ENCODE data around the gene APRT. TPM values are rescaled to one million over a fixed set of nuclear protein-coding genes. Genes with fewer than 3 reads are reported as not detected.
"Not testable (repeated sequence)": the region's sequence is repeated elsewhere in the genome, so short reads cannot be mapped to it uniquely, and the experiment has no call there.

Gene APRT
- total RNA-seq, 2 experiments from 2014 or later, result 153 to 154 TPM

DNA sequence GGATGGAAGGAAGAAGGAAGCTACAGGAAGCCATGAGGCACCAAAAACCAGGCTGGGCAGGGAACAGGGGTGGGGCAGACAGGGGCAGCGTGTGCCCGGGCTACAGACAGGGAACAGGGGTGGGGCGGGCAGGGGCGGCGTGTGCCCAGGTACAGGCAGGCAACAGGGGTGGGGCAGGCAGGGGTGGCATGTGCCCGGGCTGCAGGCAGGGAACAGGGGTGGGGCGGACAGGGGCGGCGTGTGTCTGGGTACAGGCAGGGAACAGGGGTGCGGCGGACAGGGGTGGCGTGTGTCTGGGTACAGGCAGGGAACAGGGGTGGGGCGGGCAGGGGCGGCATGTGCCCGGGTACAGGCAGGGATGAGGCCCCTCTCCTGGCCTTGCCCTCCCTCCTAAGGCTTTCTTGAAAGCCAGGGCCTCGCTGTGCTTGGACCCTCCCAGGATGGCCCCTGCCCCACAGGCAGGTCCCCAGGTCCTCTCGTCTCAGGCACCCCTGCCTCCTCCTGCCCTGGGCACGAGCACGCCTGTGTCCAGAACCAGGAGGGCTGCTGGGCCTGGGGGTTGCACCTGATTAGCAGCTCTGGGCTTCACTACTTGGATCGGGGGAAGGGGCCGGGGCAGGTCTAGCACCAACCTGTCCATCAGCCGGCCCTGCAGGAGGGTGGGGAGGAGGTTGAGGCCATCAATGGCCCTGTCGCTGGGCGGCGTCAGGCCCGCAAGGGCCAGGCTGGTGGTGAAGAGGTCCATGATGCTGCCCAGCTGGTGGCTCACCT is 14.5 kb upstream of the APRT start:
- CTCF ChIA-PET, result no interaction called here
- TF ChIP-seq, protein P1, sequence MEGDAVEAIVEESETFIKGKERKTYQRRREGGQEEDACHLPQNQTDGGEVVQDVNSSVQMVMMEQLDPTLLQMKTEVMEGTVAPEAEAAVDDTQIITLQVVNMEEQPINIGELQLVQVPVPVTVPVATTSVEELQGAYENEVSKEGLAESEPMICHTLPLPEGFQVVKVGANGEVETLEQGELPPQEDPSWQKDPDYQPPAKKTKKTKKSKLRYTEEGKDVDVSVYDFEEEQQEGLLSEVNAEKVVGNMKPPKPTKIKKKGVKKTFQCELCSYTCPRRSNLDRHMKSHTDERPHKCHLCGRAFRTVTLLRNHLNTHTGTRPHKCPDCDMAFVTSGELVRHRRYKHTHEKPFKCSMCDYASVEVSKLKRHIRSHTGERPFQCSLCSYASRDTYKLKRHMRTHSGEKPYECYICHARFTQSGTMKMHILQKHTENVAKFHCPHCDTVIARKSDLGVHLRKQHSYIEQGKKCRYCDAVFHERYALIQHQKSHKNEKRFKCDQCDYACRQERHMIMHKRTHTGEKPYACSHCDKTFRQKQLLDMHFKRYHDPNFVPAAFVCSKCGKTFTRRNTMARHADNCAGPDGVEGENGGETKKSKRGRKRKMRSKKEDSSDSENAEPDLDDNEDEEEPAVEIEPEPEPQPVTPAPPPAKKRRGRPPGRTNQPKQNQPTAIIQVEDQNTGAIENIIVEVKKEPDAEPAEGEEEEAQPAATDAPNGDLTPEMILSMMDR (IDR thresholded peaks at IDR 0.05), result no peak
- no peak overlapping the region for H3K4me3 Mint-ChIP-seq
- no peak overlapping the region for H3K4me3 ChIP-seq (ENCODE audit: low read length)
- H3K9me3 ChIP-seq (ENCODE audit: control insufficient read depth in 1 of 2, insufficient read depth in 1 of 2, low read length in 2 of 2), result no peaks in the 10 kb centered on the region
- H3K27ac Mint-ChIP-seq, result no peak overlapping the region
- H3K36me3 ChIP-seq (ENCODE audit: insufficient read depth, low read length), result peaks cover 23% of the 10 kb centered on the region
- H3K9me3 Mint-ChIP-seq, result no peaks in the 10 kb centered on the region
- H3K4me1 ChIP-seq (ENCODE audit: insufficient read depth, low read length), result no peaks in the 10 kb centered on the region
- H3K4me1 Mint-ChIP-seq (ENCODE audit: low read depth), result no peaks in the 10 kb centered on the region
- H3K27me3 ChIP-seq (ENCODE audit: control insufficient read depth in 1 of 2, insufficient read depth in 2 of 2, low read length in 2 of 2), result no peaks in the 10 kb centered on the region
- H3K27ac ChIP-seq (ENCODE audit: low read depth in 1 of 2, low read length in 2 of 2), result no peak overlapping the region
- POLR2A ChIA-PET, result no interaction called here
- intact Hi-C loops (cut with DNase I, micrococcal nuclease), result no loop called here
- H3K36me3 Mint-ChIP-seq (ENCODE audit: low read depth), result peaks cover 6% of the 10 kb centered on the region
- H3K27me3 Mint-ChIP-seq, result no peaks in the 10 kb centered on the region
- ATAC-seq (ENCODE audit: poor library complexity) (no peak), DNase-seq (no peak)

DNA sequence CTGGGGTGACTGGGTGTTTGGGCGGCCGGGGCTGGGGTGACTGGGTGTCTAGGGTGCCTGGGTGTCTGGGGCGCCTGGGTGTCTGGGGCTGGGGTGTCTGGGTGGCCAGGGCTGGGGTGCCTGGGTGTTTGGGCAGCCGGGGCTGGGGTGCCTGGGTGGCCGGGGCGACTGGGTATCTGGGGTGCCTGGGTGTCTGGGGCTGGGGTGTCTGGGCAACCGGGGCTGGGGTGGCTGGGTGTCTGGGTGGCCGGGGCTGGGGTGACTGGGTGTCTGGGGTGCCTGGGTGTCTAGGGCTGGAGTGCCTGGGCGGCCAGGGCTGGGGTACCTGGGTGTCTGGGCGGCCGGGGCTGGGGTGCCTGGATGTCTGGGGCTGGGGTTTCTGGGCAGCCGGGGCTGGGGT is 13.4 kb upstream of the APRT start:
- intact Hi-C loops (cut with DNase I, micrococcal nuclease), result no loop called here
- TF ChIP-seq, protein P1 (IDR thresholded peaks at IDR 0.05), result no peak

DNA sequence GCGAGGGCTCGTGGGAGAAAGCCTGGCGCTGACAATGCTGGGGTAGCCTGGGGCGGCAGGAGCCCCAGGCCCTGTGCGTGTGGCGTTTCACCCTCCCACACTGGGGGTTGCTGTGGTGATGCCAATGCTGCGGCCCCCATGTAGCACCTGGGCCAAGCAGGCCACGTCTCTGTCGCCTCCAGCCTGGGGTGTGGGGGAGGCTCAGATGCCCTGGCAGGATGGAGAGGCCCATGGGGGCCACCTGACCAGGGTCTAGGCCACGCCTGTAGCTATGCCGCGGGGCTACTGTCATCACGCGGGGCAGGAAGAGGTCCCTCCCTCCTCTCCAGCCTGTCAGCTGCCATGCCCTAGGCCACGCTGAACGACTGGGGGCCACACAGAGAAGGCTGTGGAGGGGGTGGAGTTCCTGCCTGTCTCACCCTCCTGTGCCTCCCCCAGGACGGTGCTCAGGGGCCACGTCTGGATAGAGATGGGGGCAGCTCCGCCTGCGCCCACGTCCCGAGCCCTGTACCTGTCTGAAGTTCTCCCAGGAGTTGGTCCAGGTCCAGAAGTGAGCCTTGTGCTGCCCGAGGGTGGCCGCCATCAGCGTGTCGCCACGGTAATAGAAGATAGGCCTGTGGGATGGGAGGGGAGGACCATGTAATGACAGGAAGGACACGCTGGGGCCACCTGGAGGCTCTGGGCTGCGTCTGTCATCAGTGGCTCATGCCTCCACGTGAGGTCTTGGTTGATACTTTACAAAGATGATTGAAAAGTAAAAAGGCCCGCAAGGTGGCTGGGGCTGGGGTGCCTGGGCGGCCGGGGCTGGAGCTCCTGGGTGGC is 12.7 kb upstream of the APRT start:
- Mint-ChIP-seq H3K4me3 (no peak overlapping the region), H3K9me3 (no peaks in the 10 kb centered on the region), H3K27me3 (no peaks in the 10 kb centered on the region), H3K36me3 (ENCODE audit: low read depth) (peaks cover 6% of the 10 kb centered on the region), H3K4me1 (ENCODE audit: low read depth) (no peaks in the 10 kb centered on the region), H3K27ac (no peak overlapping the region)
- no peak for DNase-seq
- ChIA-PET CTCF (no interaction called here), POLR2A (no interaction called here)
- intact Hi-C loops (cut with DNase I, micrococcal nuclease), result no loop called here
- Histone ChIP-seq H3K27ac (ENCODE audit: low read depth in 1 of 2, low read length in 2 of 2) (no peak overlapping the region), H3K4me3 (ENCODE audit: low read length) (no peak overlapping the region), H3K4me1 (ENCODE audit: insufficient read depth, low read length) (no peaks in the 10 kb centered on the region), H3K27me3 (ENCODE audit: control insufficient read depth in 1 of 2, insufficient read depth in 2 of 2, low read length in 2 of 2) (no peaks in the 10 kb centered on the region), H3K36me3 (ENCODE audit: insufficient read depth, low read length) (peaks cover 28% of the 10 kb centered on the region), H3K9me3 (ENCODE audit: control insufficient read depth in 1 of 2, insufficient read depth in 1 of 2, low read length in 2 of 2) (no peaks in the 10 kb centered on the region)
- TF ChIP-seq, protein P1 (IDR thresholded peaks at IDR 0.05), result no peak
- ATAC-seq (ENCODE audit: poor library complexity), result no peak

More for the DNA sequence above, 13.4 kb upstream of the APRT start:
- ChIA-PET CTCF (no interaction called here), POLR2A (no interaction called here)
- peaks cover 28% of the 10 kb centered on the region for H3K36me3 ChIP-seq (ENCODE audit: insufficient read depth, low read length)
- no peak overlapping the region for H3K27ac ChIP-seq (ENCODE audit: low read depth in 1 of 2, low read length in 2 of 2)
- DNase-seq (no peak), ATAC-seq (ENCODE audit: poor library complexity) (no peak)
- H3K27me3 ChIP-seq (ENCODE audit: control insufficient read depth in 1 of 2, insufficient read depth in 2 of 2, low read length in 2 of 2), result no peaks in the 10 kb centered on the region
- Mint-ChIP-seq H3K27ac (no peak overlapping the region), H3K27me3 (no peaks in the 10 kb centered on the region), H3K36me3 (ENCODE audit: low read depth) (peaks cover 6% of the 10 kb centered on the region), H3K4me1 (ENCODE audit: low read depth) (no peaks in the 10 kb centered on the region), H3K4me3 (no peak overlapping the region), H3K9me3 (no peaks in the 10 kb centered on the region)
- no peaks in the 10 kb centered on the region for H3K4me1 ChIP-seq (ENCODE audit: insufficient read depth, low read length)
- no peaks in the 10 kb centered on the region for H3K9me3 ChIP-seq (ENCODE audit: control insufficient read depth in 1 of 2, insufficient read depth in 1 of 2, low read length in 2 of 2)
- H3K4me3 ChIP-seq (ENCODE audit: low read length), result no peak overlapping the region

DNA sequence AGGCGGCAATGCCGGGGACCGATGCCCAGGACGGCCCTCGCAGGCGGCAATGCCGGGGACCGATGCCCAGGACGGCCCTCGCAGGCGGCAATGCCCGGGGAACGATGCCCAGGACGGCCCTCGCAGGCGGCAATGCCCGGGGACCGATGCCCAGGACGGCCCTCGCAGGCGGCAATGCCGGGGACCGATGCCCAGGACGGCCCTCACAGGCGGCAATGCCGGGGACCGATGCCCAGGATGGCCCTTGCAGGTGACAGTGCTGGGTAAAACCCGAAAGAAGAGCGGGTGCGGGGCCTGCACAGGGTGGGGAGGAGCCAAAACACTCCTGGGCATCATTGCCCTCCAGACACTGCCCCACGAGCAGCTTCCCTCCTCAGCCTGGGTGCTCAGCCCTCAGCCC is 11.9 kb upstream of the APRT start:
- ATAC-seq (ENCODE audit: poor library complexity); H3K9me3 Mint-ChIP-seq; H3K27me3 ChIP-seq (ENCODE audit: control insufficient read depth in 1 of 2, insufficient read depth in 2 of 2, low read length in 2 of 2); H3K36me3 Mint-ChIP-seq (ENCODE audit: low read depth); H3K27me3 Mint-ChIP-seq; H3K4me3 Mint-ChIP-seq; H3K4me3 ChIP-seq (ENCODE audit: low read length); H3K27ac ChIP-seq (ENCODE audit: low read depth in 1 of 2, low read length in 2 of 2); intact Hi-C loops (cut with DNase I, micrococcal nuclease); H3K4me1 Mint-ChIP-seq (ENCODE audit: low read depth); CTCF ChIA-PET; H3K9me3 ChIP-seq (ENCODE audit: control insufficient read depth in 1 of 2, insufficient read depth in 1 of 2, low read length in 2 of 2); H3K4me1 ChIP-seq (ENCODE audit: insufficient read depth, low read length); H3K27ac Mint-ChIP-seq; POLR2A ChIA-PET; DNase-seq: not testable (repeated sequence)
- peaks cover 25% of the 10 kb centered on the region for H3K36me3 ChIP-seq (ENCODE audit: insufficient read depth, low read length)
